HG03439 (cell line): ENCODE results near the gene MACO1.
"Not testable (repeated sequence)": the region's sequence is repeated elsewhere in the genome, so short reads cannot be mapped to it uniquely, and the experiment has no call there.

ENCODE experiments used
- ATAC-seq: cut with Tn5 transposase; IDR thresholded peaks from one replicate; pipeline ENCODE4 v1.9.1; 2021; ENCODE audit warnings: mild to moderate bottlenecking, moderate library complexity; ENCODE audit not compliant: unreplicated experiment

The MACO1 gene, protein sequence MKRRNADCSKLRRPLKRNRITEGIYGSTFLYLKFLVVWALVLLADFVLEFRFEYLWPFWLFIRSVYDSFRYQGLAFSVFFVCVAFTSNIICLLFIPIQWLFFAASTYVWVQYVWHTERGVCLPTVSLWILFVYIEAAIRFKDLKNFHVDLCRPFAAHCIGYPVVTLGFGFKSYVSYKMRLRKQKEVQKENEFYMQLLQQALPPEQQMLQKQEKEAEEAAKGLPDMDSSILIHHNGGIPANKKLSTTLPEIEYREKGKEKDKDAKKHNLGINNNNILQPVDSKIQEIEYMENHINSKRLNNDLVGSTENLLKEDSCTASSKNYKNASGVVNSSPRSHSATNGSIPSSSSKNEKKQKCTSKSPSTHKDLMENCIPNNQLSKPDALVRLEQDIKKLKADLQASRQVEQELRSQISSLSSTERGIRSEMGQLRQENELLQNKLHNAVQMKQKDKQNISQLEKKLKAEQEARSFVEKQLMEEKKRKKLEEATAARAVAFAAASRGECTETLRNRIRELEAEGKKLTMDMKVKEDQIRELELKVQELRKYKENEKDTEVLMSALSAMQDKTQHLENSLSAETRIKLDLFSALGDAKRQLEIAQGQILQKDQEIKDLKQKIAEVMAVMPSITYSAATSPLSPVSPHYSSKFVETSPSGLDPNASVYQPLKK

DNA sequence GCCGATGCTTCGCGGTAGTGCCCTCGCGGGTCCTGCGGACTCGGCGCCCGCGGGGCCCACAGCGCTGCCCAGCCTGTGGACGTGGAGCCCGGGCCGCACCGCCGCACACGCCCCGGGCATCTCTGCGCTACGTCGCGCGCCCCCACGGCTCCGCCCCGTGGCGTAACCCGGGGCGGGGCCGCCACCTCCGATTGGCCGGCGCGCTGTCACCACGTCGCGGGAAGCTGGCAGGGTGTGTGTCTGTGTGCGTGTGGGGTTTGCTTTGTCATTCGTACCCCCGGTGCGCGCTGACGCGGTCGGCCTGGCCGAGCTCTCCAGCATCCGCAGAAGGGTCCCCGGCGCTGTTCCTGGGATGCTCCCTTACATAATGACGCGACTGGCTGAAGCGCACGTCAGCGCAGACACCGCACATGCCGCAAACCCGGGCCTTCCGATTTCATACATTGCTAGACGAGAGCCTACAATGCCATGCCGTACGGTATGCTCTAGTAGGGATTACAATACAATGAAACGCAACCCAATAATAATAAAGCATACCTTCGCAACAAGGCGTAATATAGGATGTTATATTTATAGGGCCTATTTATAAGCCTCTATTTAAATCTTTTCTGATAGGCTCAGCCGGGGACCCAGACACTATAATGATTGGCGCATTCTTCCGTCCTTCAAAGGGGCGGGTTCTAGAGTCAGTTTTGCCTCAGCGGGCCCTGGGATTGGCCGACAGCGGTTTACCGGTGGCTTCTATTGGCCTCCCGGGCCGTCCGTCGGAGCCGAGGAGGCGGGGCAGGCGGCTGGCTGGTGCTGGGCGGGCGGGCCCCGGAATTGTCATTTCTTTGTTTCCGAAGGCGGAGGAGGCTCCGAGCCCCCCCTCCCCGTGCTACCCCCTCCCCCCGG is at the start of gene MACO1:
TSS of gene MACO1 (plus strand) at position 825 of the 894 bp plus-strand sequence. CDS start 202 bp downstream, outside the sequence.
- ATAC-seq = peak; percentile 86

DNA sequence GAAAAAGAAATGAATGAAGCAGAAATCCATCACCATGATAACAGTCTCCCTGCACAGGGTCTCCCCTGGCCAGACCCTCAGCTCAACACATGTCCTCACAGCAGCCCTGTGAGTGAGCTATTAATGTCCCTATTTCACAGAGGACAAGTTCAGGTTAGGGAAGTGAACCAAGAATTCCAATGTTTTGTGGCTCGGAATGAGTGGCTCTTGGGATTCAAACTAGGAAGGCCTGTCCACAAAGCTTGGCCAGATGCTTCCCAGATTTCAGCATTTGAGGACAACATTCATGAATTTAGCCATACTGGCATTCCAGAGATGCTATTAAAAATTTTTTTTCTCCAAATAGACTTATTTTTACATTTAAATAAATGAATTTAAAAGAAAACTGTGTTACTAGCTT is 48.2 kb upstream of the MACO1 start:
- not testable (repeated sequence) for ATAC-seq

DNA sequence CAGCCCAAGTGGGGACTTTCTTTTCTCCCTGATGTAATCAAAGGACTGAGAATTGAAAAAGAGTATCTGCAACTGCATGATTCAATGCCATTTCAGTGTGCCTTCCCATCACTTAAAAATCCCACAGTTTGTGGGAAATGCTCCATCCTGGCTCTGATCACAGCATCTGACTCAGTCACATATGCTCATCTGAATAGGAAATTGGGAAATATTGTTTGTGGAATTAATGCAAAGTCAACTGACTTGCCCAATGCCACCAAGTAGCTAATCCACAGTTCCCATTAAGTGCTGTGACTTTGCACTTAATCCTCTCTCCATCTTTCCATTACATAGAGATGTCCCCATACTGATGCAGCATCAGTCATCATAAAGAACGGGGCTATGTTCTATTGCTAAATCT is 47.6 kb upstream of the MACO1 start:
- ATAC-seq = not testable (repeated sequence)

DNA sequence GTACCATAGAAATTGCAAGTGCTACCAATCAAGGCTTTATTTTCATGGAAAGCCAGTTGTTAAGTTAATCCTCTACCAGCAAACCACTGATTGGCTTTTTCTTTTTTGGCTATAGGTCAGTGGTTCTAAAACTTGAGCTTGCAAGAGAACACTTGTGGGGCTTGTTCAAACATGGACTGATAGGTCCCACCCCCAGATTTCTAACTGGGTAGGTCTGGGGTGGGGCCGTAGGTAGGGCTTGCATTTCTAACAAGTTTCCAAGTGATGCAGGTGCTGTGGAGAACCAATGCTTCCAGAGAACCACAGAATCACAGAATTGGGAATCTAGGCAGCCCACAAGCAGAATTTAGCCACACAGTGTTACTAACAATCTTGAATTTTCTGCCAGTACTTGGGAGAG is 46.8 kb upstream of the MACO1 start:
- ATAC-seq = not testable (repeated sequence)

DNA sequence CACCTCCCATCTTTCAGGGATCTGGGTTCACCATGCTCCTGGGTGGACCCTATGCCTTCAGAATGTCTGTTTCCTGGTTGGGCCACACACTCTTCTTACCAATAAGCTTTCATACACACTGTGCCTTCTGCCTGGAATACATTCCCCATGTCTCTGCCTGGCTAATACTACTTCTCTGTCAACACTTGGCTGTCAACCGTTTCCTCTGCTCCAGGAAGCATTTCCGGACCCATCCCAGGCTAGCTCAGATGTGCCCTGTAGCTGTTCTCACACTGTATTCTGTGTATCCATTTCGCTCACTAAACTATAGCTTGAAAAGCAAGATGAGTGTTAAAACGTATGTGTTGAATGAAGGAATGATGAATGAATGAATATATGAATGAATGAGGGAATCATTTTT is 43.6 kb upstream of the MACO1 start:
- ATAC-seq = not testable (repeated sequence)

DNA sequence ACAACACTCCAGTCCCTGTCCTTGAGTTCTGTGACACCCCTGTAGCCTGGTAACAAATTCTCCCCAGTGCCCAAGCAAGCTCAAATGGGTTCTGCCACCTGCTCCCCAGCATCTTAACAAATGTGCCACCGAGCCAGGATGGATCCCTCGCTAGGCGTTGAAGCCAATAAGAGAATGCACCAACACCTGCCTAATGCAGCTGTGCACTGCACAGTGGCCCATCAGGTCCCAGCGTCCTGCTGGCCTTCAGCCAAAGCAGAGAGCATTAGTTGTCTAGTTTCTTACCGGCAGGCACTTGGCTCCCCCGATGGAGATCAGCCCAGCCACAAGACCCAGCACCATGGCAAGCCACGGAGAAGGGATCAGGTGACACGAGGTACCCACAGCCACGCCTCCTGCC is 42.0 kb upstream of the MACO1 start:
- not testable (repeated sequence) for ATAC-seq

DNA sequence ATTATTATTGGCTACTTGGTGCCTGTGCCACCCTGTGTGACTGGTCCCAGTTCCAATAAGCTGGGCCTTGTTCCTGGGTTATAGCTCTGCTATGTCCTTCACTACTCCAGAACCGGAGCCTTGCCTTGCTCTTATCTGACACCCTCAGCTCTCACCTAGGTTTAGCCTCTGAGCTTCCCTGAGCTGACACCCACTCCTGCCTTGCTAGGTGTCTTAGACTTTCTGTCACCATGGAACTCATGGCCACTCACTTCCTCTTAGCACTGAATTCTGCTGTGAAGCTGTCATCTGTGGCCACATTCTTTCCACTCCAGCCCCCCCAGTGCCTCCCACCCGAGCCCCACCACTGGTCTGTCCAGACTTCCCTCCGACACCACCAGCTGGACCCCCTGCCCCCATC is 41.0 kb upstream of the MACO1 start:
- not testable (repeated sequence) for ATAC-seq

DNA sequence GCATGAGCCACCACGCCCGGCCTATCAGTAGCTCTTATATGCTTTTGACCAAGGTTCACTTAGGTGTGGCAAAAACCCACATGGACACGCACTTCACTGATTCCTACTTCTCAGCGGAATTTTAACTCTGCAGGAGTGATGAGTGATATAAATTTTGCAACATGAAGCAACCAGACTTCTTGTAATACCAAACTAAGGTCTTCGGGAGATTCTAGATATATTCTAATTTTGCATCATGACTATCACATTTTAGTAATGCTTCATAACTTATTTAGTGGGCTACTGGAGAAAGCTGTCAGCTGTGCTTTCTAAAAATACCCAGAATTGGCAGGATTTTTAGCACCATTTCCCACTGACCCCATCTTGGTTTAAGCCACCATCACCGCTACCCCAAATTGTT is 37.9 kb upstream of the MACO1 start:
- no peak for ATAC-seq

DNA sequence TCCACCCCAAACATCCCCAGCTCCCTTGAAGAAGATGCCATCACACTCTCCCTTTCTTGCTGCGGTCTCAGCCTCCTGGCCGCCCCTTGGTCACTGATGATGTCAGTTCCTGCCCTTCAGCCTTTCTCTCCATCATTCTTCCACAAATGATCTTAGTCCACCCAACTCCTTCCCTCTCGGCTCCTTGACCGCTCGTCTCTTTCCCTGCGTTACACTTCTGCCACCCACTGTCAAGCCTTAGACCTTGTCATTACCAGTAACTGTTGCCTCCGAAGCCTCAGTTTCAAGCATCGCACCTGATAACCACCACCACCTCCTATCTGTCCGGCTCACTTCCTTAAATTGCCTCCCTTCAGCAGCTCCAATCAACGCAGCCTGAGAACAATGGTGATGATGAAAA is 33.1 kb upstream of the MACO1 start:
- not testable (repeated sequence) for ATAC-seq

DNA sequence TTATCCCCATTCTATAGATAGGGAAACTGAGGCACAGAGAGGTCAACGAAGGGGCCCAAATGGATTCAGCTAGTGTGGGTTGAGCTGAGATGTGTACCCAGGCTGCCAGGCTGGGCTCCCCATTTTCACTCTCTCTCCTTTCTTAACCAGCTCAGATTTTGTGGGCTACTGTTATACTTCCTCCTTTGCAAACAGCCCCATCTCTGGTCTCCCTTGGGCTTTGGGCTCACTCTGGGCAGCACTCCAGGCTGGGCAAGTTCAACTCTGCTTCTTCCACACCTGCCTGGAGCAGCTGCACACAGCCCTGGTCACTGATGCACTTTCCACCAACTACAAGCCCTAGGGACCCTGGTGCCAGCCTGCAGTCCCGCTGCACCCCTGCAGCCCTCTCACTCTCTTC is 32.6 kb upstream of the MACO1 start:
- ATAC-seq = not testable (repeated sequence)

DNA sequence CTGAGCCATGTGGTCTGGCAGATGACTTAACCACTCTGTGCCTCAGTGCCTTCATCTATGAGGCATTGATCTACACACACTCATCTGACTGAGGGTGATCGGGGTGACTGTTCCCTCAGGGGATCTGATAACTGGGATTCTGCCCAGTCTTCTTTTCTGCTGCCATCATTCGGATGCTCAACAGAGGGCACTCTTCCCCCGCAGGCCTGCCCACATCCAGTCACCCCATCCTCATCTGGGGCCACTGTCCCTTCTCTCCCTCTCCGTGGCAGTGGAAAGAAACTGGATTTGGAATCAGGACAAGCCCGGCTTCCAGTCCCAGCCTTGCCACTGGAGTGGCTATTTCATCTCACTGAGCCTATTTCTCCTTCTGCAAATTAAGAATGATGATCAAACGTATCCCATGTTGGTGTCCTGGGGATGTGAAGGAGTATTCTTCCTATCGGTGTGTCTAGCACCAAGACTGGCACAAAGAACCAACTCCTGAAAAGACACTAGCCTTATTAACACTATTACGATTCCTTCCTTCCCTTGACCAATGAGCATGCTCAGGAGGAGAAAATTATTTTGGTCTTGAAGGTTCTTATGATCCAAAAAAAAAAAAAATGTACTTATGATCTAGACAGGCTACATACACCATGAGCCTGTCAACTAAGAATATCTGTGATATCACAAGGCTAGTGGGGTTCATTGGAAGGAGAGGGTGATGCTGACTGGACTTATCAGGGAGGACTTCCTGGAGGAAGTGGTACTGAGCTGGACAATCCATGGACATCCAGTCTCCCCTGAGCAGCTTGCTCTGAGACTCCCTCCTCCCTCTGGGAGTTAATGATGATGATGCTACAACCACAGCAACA is 27.5 kb upstream of the MACO1 start:
- ATAC-seq = not testable (repeated sequence)

DNA sequence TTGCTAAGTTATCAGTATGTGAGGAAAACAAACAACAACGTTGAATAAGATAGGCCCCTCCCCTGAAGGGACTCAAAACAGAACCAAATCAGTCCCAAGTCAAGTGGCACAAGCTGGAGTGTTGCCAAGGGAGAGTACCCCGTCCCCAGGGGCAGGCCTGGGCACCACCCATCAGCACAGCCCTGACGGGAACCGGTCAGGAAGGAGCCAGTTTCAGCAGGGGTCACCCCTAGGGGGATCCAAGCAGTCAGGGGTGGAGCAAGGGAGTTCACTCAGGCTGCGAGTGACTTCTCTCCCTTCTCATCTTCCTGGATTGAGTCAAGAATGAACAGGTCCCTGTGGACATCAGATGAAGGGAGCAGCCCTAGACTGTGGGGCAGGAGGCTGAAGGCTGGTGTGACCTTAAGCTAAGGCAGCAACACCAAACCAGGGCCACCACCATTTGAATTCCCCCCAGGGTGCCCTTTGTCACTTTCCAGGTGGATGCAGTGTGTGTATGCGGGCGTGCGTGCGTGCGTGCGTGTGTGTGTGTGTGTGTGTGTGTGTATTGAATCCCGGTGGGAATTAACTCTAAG is 24.9 kb upstream of the MACO1 start:
- ATAC-seq = not testable (repeated sequence)

DNA sequence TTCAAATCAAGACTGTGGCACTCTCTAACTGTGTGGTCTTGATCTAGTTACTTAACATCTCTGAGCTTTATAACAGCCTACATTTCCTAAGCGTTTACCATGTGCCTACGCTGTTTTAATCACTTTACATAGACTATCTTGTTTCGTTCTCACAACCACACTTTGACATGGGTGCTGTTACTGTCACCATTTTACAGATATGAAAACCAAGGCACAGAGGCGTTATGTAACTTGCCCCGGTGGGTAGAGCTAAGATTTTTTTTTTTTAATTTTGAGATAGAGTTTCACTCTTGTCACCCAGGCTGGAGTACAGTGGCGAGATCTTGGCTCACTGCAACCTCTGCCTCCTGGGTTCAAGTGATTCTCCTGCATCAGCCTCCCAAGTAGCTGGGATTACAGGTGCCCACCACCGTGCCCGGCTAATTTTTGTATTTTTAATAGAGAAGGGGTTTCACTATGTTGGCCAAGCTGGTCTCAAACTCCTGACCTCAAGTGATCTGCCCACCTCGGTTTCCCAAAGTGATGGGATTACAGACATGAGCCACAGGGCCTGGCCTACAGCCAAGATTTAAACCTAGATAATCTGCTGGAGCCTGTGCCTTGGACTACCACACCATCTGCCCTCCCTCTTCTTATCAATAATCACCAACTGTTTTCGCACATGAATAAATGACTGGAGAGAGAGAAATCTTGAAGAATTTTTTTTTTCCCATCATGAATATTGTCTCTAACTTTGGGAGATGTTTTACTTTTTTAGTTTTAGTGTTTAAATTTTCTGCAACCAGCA is 20.9 kb upstream of the MACO1 start:
- ATAC-seq = not testable (repeated sequence)

DNA sequence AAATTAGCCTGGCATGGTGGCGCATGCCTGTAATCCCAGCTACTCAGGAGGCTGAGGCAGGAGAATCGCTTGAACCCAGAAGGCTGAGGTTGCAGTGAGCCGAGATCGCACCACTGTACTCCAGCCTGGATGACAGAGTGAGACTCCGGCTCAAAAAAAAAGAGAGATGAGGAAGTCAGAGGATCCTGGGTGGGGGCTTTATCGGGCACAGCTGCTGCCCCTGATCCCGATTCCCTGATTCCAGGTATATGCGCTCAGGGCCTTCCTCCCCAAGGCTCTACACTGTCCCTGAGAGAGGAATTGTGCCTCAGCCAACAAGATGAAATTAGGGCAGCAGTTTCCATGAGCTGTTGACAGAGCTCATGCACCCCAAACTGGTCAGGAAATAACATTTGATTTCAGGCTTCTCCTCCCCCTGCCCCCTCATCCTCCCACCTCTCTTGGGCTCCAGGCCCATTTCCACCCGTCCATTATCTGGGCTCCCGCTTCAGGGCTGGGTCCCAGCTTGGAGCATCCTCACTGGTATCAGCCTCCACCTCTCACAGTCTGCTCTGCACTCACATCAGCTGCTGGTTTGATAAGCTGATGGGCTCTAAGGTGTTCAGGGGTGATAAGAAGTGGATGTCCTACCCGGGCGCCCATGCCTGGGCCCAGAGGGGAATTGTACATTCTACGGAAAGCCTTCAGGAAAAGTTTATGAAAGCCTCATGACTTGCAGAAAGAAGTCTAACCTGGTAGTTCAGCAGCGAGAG is 17.6 kb upstream of the MACO1 start:
- not testable (repeated sequence) for ATAC-seq

DNA sequence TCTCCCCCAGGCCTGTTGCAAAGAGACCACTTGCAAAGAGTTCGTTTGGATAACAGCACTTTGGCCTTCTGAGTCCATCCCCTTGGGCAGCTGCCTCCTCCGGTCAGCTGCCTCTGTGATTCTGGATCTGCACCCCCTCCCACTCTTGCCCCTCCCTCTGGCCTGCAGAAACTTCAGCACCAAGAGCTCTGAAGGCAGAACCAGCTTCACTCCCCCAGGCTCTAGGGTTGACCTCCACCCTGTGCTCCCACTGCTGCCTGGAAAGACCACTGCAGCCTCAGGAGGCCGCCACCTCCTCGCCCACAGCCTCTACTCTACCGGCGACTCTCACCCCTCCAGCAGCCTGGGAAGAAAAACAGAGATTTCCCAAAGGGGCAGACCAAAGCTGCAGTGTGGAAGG is 16.5 kb upstream of the MACO1 start:
- ATAC-seq = not testable (repeated sequence)

DNA sequence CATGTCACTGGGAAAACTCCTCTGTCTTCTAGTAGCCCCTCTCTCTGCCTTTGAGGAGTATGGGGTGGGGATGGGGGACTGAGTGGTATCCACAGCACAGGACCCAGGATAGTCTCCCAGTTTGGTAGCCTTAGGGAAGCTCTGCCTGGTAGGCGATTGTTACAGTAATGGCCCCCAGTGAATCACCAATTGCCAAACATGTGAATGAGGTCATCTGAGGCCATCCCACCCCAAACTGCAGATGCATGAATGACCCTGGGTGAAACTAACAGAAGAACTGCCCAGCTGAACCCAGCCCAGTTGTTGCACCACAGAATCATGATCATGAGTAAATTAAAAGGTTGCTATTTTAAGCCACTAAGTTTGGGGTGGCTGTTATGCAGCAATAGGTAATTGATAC is 16.1 kb upstream of the MACO1 start:
- not testable (repeated sequence) for ATAC-seq

DNA sequence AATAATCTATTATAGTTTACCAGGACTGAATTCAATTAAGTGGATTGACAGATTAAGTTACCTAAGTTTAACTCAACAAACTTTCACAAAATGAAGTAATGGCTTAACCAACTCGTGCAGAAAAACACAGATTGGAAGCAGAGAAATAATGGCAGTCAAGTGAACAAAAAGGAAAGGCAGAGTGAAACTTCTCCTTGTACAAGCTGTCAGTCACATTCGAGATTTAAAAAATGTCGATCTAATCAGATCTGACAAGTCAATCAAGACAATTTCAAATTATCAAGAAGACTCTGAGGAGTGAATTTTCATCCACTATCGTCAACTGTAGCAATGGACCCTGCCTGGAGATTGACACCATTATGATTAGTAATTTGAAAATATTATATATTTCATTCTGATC is 13.4 kb upstream of the MACO1 start:
- not testable (repeated sequence) for ATAC-seq

DNA sequence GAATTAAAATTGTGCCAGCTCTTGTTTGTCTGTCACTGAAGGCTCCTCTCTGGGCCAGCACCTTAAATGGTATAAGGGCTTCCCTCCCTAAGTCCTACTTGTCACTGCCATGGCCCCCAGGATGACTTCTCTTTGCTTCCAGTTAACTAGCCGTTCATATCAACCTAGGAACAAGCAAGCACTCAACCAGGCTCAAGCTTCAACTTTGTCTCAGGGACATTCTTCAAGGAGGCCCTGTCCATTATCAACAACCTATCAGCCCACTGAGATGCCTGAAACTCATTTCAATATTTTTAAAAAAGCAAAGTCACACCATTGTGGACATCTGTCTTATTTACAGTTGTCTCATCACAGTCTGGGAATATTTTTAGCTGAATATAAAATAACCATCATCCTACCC is 11.4 kb upstream of the MACO1 start:
- not testable (repeated sequence) for ATAC-seq
